Natural killer cell (primary cell): ENCODE data around the gene SVEP1. TPM values are rescaled to one million over a fixed set of nuclear protein-coding genes. Genes with fewer than 3 reads are reported as not detected.

ENCODE experiments used
- ATAC-seq, 3 donors: fragments of 150-1000 bp in 2 of 3; fragments of 200-7000 bp in 1 of 3; cut with Tn5 transposase; 1 replicate in 1 of 3; 2 replicates in 2 of 3; pipeline ENCODE4 v1.10.0; 2021; ENCODE audit warnings: mild to moderate bottlenecking in 2 of 3, moderate library complexity in 2 of 3
- DNase-seq, 2 donors: peaks; one replicate each; pipeline versions ENCODE4 v3.0.0 to v3.0.0-alpha.2; 2013 to 2021; ENCODE audit warnings: mixed read lengths in 1 of 2
- H3K27ac ChIP-seq: one replicate; pipeline ENCODE4 v1.5.1; 2013; ENCODE audit warnings: mild to moderate bottlenecking, low read length
- H3K27me3 ChIP-seq: one replicate; pipeline ENCODE4 v1.6.1; 2013; ENCODE audit warnings: low read length; ENCODE audit not compliant: control insufficient read depth, insufficient read depth
- H3K36me3 ChIP-seq: one replicate; pipeline ENCODE4 v1.6.1; 2013; ENCODE audit warnings: low read length; ENCODE audit not compliant: control insufficient read depth, insufficient read depth
- H3K4me1 ChIP-seq: one replicate; pipeline ENCODE4 v1.6.1; 2013; ENCODE audit warnings: low read length; ENCODE audit not compliant: control insufficient read depth, insufficient read depth
- H3K4me3 ChIP-seq: one replicate; pipeline ENCODE4 v1.5.1; 2013; ENCODE audit warnings: low read length
- H3K9me3 ChIP-seq: one replicate; pipeline ENCODE4 v1.6.1; 2013; ENCODE audit warnings: low read length; ENCODE audit not compliant: control insufficient read depth, insufficient read depth
- H3K27ac Mint-ChIP-seq, 2 donors: one replicate each; pipeline ENCODE4 v1.8.0; 2022; ENCODE audit warnings: mild to moderate bottlenecking in 2 of 2, mixed read lengths in 2 of 2, moderate library complexity in 1 of 2
- H3K27me3 Mint-ChIP-seq, 2 donors: one replicate each; pipeline ENCODE4 v1.8.0; 2022; ENCODE audit warnings: low read depth in 2 of 2, mixed read lengths in 2 of 2
- H3K36me3 Mint-ChIP-seq: one replicate; pipeline ENCODE4 v1.8.0; 2022; ENCODE audit warnings: mixed read lengths
- H3K4me1 Mint-ChIP-seq, 2 donors: one replicate each; pipeline ENCODE4 v1.8.0; 2022; ENCODE audit warnings: mixed read lengths in 2 of 2
- H3K4me3 Mint-ChIP-seq: one replicate; pipeline ENCODE4 v1.8.0; 2022; ENCODE audit warnings: mild to moderate bottlenecking, moderate library complexity, mixed read lengths
- H3K9me3 Mint-ChIP-seq, 2 donors: one replicate each; pipeline ENCODE4 v1.8.0; 2022; ENCODE audit warnings: mixed read lengths in 2 of 2
- WGBS: methylation state at CpG from one replicate; pipeline ENCODE4 v1.1.7; 2013; ENCODE audit warnings: missing lambda C conversion rate; ENCODE audit not compliant: insufficient coverage; 5-methylcytosine and 5-hydroxymethylcytosine counted together
- intact Hi-C: fragments of 100-400 bp; cut with micrococcal nuclease; formaldehyde crosslinking; loops from one replicate; pipeline ENCODE4 v1.14.2; 2022
- total RNA-seq, 4 donors: library from RNA; stranded (reverse); fragments of 120-200 nt in 1 of 4; gene quantifications; one replicate each; pipeline versions ENCODE4 v1.2.3 to v1.2.4, GENCODE V29; 2013 to 2022
- TF ChIP-seq, protein P1 (sequence below): fragments of 200-600 bp; IDR thresholded peaks from one replicate; pipeline ENCODE4 v1.8.0; 2022; ENCODE audit warnings: antibody characterized with exemption

The SVEP1 gene
- total RNA-seq, 3 donors from 2014 or later (not counting 1 experiment from before 2014, with no cell fraction given), result not detected

DNA sequence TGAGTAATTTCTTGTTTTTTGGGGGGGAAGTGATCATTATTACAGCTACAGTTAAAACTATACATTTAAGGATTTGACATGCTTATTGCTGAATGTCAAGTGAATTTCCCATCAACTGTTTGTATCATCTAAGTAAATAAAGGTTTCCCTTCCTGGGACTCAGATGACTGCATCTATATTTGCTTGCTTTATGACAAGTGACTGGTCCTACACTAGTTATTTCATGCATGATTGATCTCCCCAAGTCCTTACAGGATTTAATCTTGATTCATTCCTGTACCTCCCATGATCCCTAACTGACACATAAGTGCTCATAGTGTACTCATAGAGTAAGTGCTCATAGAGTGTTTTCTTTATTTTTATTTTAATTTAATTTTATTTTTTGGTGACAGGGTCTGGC, 244.7 kb downstream of the SVEP1 start:
- Mint-ChIP-seq H3K36me3 (no peaks in the 10 kb centered on the region), H3K4me3 (no peak overlapping the region), H3K27me3 (no peaks in the 10 kb centered on the region), H3K27ac (no peak overlapping the region), H3K4me1 (no peaks in the 10 kb centered on the region), H3K9me3 (no peaks in the 10 kb centered on the region)
- Histone ChIP-seq H3K27ac (no peak overlapping the region), H3K4me3 (no peak overlapping the region), H3K36me3 (no peaks in the 10 kb centered on the region), H3K4me1 (no peaks in the 10 kb centered on the region), H3K9me3 (peaks cover 3% of the 10 kb centered on the region), H3K27me3 (no peaks in the 10 kb centered on the region)
- DNase-seq, result no peak
- TF ChIP-seq, protein P1, sequence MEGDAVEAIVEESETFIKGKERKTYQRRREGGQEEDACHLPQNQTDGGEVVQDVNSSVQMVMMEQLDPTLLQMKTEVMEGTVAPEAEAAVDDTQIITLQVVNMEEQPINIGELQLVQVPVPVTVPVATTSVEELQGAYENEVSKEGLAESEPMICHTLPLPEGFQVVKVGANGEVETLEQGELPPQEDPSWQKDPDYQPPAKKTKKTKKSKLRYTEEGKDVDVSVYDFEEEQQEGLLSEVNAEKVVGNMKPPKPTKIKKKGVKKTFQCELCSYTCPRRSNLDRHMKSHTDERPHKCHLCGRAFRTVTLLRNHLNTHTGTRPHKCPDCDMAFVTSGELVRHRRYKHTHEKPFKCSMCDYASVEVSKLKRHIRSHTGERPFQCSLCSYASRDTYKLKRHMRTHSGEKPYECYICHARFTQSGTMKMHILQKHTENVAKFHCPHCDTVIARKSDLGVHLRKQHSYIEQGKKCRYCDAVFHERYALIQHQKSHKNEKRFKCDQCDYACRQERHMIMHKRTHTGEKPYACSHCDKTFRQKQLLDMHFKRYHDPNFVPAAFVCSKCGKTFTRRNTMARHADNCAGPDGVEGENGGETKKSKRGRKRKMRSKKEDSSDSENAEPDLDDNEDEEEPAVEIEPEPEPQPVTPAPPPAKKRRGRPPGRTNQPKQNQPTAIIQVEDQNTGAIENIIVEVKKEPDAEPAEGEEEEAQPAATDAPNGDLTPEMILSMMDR, result no peak
- intact Hi-C loops, result no loop called here
- no peak for ATAC-seq

DNA sequence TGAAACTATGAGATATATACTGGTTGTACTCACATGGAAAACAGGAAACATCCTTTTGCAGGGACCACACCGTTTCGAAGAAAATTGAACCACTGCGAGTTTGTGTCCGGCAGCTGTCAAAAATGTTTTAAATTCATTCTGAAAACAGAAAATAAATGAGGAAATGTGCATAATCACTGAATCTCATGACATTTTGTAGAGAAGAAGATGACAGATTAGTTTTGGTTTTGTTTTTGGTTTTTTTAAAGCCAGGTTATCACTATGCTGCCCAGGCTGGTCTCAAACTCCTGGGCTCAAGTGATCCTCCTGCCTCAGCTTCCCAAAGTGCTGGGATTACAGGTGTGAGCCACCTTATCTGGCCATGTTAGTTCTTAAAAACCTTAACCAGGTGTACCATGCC, 245.4 kb downstream of the SVEP1 start:
- Histone ChIP-seq H3K4me3 (no peak overlapping the region), H3K4me1 (no peaks in the 10 kb centered on the region), H3K9me3 (peaks cover 3% of the 10 kb centered on the region), H3K36me3 (no peaks in the 10 kb centered on the region), H3K27ac (no peak overlapping the region), H3K27me3 (no peaks in the 10 kb centered on the region)
- Mint-ChIP-seq H3K27ac (no peak overlapping the region), H3K27me3 (no peaks in the 10 kb centered on the region), H3K4me1 (no peaks in the 10 kb centered on the region), H3K4me3 (no peak overlapping the region), H3K36me3 (no peaks in the 10 kb centered on the region), H3K9me3 (no peaks in the 10 kb centered on the region)
- WGBS, result 4% methylated on average over 4 of the region's 4 CpGs
- ATAC-seq, result no peak
- intact Hi-C loops, result no loop called here
- TF ChIP-seq, protein P1, result no peak
- DNase-seq, result no peak

DNA sequence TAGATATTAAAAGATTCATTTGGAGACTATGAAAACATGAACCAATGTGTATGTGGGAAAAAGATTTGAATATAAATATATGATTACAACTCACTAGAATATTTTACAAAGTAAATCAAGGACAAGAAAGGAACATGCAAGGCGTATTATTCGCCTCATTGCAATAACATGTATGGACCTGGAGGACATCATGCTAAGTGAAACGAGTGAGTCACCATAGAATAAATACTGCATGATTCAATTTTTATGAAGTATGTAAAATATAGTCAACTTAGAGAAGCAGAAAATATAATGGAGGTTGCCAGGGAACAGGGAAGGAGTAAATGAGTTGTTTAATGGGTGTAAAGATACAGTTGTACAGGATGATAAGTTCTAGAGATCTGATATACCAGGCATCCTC, 246.8 kb downstream of the SVEP1 start:
- Histone ChIP-seq H3K4me1 (no peaks in the 10 kb centered on the region), H3K27ac (no peak overlapping the region), H3K9me3 (peaks cover 3% of the 10 kb centered on the region), H3K36me3 (no peaks in the 10 kb centered on the region), H3K4me3 (no peak overlapping the region), H3K27me3 (no peaks in the 10 kb centered on the region)
- Mint-ChIP-seq H3K9me3 (no peaks in the 10 kb centered on the region), H3K4me3 (no peak overlapping the region), H3K36me3 (no peaks in the 10 kb centered on the region), H3K4me1 (no peaks in the 10 kb centered on the region), H3K27me3 (no peaks in the 10 kb centered on the region), H3K27ac (no peak overlapping the region)
- no peak for DNase-seq
- intact Hi-C loops, result no loop called here
- ATAC-seq, result no peak
- TF ChIP-seq, protein P1, result no peak
- 89% methylated on average over 3 of the region's 3 CpGs for WGBS

DNA sequence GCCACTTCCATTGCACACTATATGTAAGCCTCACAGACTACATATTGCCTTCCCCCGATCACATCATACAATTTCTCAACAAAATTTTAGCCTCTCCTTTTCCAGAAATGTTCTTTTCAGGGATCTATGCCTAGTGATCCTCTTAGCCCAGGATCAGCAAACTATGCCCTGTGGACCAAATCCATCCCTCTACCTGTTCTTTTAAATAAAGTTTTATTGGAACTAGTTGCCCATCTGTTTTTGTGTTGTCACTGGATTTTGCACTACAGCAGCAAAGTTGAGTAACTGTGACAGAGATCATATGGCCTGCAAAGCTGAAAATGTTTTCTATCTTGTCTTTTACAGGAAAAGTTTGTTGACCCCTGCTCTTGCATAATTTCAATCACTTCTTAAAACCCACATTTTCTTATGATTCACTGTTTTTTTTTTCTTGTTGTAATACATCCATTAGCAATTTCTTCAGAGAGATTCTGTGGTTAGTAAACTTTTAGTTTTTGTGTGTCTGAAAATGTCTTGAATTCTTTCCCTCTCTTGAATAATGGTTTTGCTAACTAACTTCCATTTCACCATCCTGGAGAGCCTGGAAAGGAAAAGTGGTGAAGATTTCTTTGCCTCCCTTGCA, 248.9 kb downstream of the SVEP1 start:
- no peak for DNase-seq
- WGBS, result 87% methylated on average over 1 of the region's 1 CpG
- peaks cover 3% of the 10 kb centered on the region for H3K9me3 ChIP-seq
- intact Hi-C loops, result no loop called here
- no peak overlapping the region for H3K27ac Mint-ChIP-seq
- H3K27me3 ChIP-seq, result no peaks in the 10 kb centered on the region
- no peak overlapping the region for H3K4me3 ChIP-seq
- H3K27me3 Mint-ChIP-seq, result no peaks in the 10 kb centered on the region
- no peaks in the 10 kb centered on the region for H3K36me3 ChIP-seq
- H3K36me3 Mint-ChIP-seq, result no peaks in the 10 kb centered on the region
- no peak overlapping the region for H3K4me3 Mint-ChIP-seq
- TF ChIP-seq, protein P1, result no peak
- no peak for ATAC-seq
- no peak overlapping the region for H3K27ac ChIP-seq
- H3K4me1 Mint-ChIP-seq, result no peaks in the 10 kb centered on the region
- no peaks in the 10 kb centered on the region for H3K9me3 Mint-ChIP-seq
- no peaks in the 10 kb centered on the region for H3K4me1 ChIP-seq
